ENCODE results near the gene KIF13A. TPM values are rescaled to one million over a fixed set of nuclear protein-coding genes. Genes with fewer than 3 reads are reported as not detected.
A peak's percentile ranks its signal among the peaks of the same experiment; 100 is the strongest.
"Not testable (repeated sequence)": the region's sequence is repeated elsewhere in the genome, so short reads cannot be mapped to it uniquely, and the experiment has no call there.

Gene KIF13A
- total RNA-seq (2014; rRNA removed; shearing (Covaris generic)): 27.2 and 60.1 TPM in 2 replicates

DNA sequence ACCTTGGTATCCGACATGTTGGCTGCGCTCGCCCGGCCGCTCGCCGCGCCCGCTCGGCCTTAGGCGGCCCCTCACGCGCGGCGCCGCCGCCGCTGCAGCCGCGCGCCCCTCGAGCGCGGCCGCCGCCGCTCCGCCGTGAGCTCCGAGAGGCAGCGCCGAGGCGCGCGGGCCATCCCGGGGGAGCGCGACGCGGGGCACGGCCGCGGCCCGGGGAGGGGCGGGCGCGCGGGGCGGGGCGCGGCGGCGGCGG is at the start of gene KIF13A:
Gene KIF13A, minus strand, starts transcription at position 189 of the 250 bp plus-strand sequence. Its CDS starts 172 bp downstream, at position 17.
- DNase-seq (ENCODE audit: low read depth): no peak

DNA sequence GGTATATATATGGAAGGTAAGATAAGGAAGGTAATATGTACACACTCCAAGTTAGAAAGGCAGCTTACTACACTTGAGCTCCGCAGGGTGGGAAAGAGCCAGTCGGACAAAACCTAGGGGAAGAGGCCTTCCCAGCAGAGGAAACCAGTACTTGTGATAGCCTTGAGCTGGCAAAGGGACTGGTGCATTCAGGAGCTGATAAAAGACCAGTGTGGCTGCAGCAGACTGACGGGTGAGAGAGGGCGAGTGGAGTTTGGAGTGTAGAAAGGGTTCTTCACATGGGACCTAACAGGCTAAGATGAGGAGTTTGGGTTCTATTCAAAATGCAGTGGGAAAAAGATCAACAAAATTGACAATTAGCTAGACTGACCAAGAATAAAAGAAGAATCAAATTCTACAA is 49.3 kb upstream of the KIF13A start:
- DNase-seq (ENCODE audit: low read depth): no peak

DNA sequence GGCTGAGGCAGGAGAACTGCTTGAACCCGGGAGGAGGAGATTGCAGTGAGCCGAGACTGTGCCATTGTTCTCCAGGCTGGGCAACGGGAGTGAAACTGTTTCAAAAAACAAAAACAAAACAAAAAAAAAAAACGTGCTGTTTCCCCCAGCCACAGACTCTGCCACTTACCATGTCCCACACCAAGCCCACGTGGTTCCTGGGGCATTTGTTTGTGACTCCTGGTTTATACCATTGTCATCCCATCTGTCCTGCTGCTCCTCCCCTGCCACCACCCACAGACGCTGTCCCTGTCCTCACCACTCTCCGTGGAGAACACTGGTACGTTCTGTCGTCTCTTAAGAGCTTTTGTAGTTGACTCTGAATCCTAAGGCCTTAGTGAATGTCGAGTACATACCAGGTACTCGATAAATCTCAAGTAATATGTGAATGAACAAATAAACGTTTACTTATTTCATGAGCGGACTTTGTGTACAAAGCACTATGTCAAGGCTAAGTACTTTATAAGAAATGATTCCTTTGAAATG is 48.0 kb upstream of the KIF13A start:
- DNase-seq (ENCODE audit: low read depth): no peak

DNA sequence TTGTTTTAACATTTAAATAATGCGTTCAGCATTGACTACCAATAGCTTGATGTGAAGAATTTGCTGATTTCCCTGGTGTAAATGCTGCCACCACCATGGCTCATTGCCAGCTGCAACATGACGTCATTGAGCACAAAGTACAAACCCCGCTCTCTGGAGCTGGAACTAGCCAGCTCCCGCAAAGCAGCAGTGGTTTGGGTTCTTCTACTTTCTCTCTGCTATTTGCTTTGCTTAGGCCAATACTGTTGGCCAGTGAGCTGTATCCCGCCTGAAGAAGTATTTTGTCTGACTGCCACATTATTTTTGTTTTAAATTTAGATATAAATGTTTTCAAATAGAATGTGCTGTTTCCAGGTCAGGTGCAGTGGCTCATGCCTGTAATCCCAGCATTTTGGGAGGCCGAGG is 47.4 kb upstream of the KIF13A start:
- DNase-seq (ENCODE audit: low read depth): no peak

- DNase-seq (ENCODE audit: low read depth): no peak
These were observed 44.3 kb upstream of the KIF13A start for GRCh38 chr6:18031680-18032256.

GRCh38 chr6:18031189-18031588 is 43.8 kb upstream of the KIF13A start:
- DNase-seq (ENCODE audit: low read depth): no peak

- no peak for DNase-seq (ENCODE audit: low read depth)
These were observed 40.9 kb upstream of the KIF13A start for GRCh38 chr6:18028332-18028731.

- no peak for DNase-seq (ENCODE audit: low read depth)
These were observed 38.2 kb upstream of the KIF13A start for GRCh38 chr6:18025596-18025995.

DNA sequence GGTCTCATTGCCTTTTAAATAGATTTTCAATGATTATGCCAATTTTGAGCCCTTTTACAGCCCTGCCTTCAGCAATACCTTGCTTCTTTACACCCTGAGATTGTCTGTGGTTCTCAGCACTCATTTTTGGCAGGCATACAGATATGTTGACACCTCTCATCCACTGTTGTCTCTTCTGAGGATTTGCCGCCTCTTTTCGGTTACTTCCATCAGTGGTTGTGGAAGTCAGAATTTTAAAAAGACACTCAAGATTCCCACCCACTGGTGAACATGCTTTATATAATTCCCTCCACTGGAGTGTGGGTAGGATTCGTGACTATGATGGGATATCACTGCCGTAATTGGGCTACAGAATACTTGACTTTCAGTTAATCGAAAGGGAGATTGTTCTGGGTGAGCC is 37.4 kb upstream of the KIF13A start:
- DNase-seq (ENCODE audit: low read depth): no peak

- no peak for DNase-seq (ENCODE audit: low read depth)
These were observed 36.5 kb upstream of the KIF13A start for GRCh38 chr6:18023891-18024290.

DNA sequence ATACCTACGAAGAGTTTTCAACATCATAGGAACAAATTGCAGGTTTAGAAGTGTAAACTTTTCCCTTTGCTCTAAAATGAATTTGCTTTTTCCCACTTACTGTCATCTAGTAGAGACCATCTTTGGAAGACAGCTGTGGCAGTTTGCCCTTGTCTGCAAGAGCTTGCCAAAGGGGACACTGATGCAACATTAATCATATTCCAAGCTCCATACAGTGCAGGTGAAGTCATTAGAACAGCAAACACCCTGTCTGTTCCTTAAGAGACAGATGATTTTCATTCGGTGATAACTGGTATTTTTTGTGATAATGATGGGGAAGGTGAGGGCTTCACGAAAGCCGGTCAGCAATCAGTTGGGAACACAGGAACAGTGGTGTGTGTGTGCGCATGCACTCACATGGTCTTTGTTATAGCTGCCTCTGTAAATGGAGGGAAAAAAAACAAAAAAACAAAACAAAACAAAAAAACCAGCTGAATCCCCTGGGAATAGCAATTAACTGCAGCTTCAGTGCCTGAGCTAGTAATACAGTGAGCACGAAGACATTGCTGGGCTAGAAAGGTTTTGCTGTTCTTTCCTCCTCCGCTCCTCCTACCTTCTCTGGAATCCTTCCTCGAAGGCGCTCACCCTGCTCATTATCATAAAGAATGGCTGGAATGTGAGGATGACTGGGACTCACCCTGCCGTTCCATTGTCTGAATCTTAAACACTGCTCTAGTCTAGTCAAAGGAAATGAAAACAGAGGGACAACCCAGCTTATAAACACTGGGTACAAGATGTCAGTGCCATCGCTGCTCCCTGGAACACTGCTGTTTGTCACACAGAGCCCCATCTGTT is 35.2 kb upstream of the KIF13A start:
- peak; percentile 83 for DNase-seq (ENCODE audit: low read depth)

- no peak for DNase-seq (ENCODE audit: low read depth)
These were observed 33.9 kb upstream of the KIF13A start for GRCh38 chr6:18021166-18021850.

DNA sequence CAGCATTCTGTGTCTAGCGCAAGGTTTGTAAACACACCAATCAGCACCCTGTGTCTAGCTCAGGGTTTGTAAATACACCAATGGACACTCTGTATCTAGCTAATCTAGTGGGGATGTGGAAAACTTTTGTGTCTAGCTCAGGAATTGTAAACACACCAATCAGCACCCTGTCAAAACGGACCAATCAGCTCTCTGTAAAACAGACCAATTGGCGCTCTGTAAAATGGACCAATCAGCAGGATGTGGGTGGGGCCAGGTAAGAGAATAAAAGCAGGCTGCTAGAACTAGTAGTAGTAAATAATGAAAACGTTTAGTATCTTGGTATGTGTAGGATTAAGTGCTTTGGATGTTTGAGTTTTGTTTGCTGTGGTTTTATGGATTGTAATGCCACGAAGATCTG is 33.1 kb upstream of the KIF13A start:
- DNase-seq (ENCODE audit: low read depth): not testable (repeated sequence)

GRCh38 chr6:18019539-18020534 is 32.4 kb upstream of the KIF13A start:
- DNase-seq (ENCODE audit: low read depth): no peak

GRCh38 chr6:18019133-18019532 is 31.7 kb upstream of the KIF13A start:
- DNase-seq (ENCODE audit: low read depth): not testable (repeated sequence)

GRCh38 chr6:18016698-18017097 is 29.3 kb upstream of the KIF13A start:
- DNase-seq (ENCODE audit: low read depth): no peak

DNA sequence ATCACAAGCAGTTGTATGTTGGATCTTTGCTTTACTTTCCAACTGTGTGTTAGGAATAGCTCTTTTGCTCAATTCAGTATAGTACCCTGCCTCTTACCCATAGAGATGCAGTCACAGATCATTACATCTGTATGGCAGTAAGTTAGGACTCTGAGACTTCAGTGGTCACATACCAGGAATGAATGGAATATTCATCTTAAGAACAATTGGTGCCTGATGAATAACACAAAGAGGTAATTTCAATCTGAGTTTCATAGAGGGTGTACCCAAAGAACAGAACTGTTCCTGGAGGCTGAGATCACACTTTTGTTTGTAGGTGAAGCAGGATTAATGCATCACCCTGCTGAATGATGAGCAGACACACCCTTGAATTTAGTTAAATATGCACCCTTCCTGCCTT is 28.7 kb upstream of the KIF13A start:
- no peak for DNase-seq (ENCODE audit: low read depth)

DNA sequence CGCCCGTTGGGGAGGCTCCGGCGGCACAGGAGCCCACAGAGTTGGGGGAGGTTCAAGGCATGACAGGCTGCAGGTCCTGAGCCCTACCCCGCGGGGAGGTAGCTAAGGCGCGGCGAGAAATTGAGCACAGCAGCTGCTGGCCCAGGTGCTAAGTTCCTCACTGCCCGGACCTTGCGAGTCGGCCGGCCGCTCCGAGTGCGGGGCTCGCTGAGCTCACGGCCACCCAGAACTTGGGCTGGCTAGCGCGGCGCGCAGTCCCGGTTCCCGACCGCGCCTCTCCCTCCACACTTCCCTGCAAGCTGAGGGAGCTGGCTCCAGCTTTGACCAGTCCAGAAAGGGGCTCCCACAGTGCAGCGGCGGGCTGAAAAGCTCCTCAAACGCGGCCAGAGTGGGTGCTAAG is 23.9 kb upstream of the KIF13A start:
- no peak for DNase-seq (ENCODE audit: low read depth)

DNA sequence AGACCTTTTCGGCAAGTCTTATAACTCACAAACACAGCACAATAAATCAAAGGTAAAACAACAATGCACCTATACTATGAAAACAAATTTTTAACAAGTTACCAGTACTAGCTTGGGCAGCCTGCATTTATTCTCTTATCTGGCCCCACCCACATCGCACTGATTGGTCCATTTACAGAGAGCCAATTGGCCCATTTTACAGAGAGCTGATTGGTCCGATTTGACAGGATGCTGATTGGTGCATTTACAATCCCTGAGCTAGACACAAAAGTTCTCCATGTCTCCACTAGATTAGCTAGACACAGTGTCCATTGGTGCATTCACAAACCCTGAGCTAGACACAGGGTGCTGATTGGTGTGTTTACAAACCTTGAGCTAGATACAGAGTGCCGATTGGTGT is 23.1 kb upstream of the KIF13A start:
- not testable (repeated sequence) for DNase-seq (ENCODE audit: low read depth)

GRCh38 chr6:18004256-18004985 is 17.0 kb upstream of the KIF13A start:
- no peak for DNase-seq (ENCODE audit: low read depth)

GRCh38 chr6:17999425-17999824 is 12.0 kb upstream of the KIF13A start:
- no peak for DNase-seq (ENCODE audit: low read depth)

Measured in M059J (cell line).